ENCODE data around the gene TUT1.
"Not testable (repeated sequence)": the region's sequence is repeated elsewhere in the genome, so short reads cannot be mapped to it uniquely, and the experiment has no call there.

DNA sequence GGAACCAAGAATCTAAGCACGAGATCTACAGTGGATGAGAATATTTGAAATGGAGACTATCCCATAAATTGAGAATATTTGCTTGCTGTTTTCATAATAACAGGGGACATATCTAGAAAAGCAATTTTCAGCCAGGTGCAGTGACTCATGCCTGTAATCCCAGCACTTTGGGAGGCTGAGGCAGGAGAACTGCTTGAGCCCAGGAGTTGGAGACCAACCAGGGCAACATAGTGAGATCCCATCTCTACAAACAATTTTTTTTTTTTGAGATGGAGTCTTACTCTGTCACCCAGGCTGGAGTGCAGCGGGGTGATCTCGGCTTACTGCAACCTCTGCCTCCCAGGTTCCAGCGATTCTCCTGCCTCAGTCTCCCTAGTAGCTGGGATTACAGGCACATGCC, 9.6 kb downstream of the TUT1 start:
- TF ChIP-seq, protein P1, sequence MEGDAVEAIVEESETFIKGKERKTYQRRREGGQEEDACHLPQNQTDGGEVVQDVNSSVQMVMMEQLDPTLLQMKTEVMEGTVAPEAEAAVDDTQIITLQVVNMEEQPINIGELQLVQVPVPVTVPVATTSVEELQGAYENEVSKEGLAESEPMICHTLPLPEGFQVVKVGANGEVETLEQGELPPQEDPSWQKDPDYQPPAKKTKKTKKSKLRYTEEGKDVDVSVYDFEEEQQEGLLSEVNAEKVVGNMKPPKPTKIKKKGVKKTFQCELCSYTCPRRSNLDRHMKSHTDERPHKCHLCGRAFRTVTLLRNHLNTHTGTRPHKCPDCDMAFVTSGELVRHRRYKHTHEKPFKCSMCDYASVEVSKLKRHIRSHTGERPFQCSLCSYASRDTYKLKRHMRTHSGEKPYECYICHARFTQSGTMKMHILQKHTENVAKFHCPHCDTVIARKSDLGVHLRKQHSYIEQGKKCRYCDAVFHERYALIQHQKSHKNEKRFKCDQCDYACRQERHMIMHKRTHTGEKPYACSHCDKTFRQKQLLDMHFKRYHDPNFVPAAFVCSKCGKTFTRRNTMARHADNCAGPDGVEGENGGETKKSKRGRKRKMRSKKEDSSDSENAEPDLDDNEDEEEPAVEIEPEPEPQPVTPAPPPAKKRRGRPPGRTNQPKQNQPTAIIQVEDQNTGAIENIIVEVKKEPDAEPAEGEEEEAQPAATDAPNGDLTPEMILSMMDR (IDR thresholded peaks at IDR 0.05): not testable (repeated sequence)
- not testable (repeated sequence) for TF ChIP-seq POLR2A (IDR thresholded peaks at IDR 0.05)
